Measurements from ENCODE around the gene LIPM.

GRCh38 chr10:88853155-88853881 lies 50.8 kb downstream of the LIPM start:
- TF ChIP-seq EP300 (IDR thresholded peaks at IDR 0.05) (no peak), CTCF (IDR thresholded peaks at IDR 0.05) (no peak), POLR2A (IDR thresholded peaks at IDR 0.05) (no peak)

All from suprapubic skin (tissue), 3 donors.